ENCODE data around the gene CCR5AS.

- TF ChIP-seq CTCF (conservative IDR thresholded peaks at IDR 0.05 in 1 of 2, IDR thresholded peaks at IDR 0.05 in 1 of 2; ENCODE audit: low read depth in 1 of 2, low read length in 2 of 2), result no peak
- TF ChIP-seq EZH2 (IDR thresholded peaks at IDR 0.05; ENCODE audit: low read length, missing control alignments), result no peak
Observed at GRCh38 chr3:46356276-46356675, 50.6 kb downstream of the CCR5AS start.
